ENCODE results near the gene CDH13. TPM values are rescaled to one million over a fixed set of nuclear protein-coding genes. Genes with fewer than 3 reads are reported as not detected.

Gene CDH13
- total and polyA plus RNA-seq, 9 donors, result 1.9 to 34.2 (median 4.8) TPM

GRCh38 chr16:83626676-83627075 lies 999.9 kb downstream of the CDH13 start:
- Histone ChIP-seq H3K9me3 (no peaks in the 10 kb centered on the region), H3K4me1 (ENCODE audit: insufficient read depth) (no peaks in the 10 kb centered on the region), H3K36me3 (no peaks in the 10 kb centered on the region), H3K27ac (no peak overlapping the region), H3K27me3 (no peaks in the 10 kb centered on the region), H3K4me3 (no peak overlapping the region)
- TF ChIP-seq POLR2A (IDR thresholded peaks at IDR 0.05), result no peak
- intact Hi-C loops (cut with DNase I), result no loop called here
- DNase-seq, result no peak
- 85 to 92% (median 91%) methylated on average over 13 of the region's 13 CpGs for WGBS, 3 donors

- no peaks in the 10 kb centered on the region for H3K9me3 ChIP-seq
- H3K4me1 ChIP-seq (ENCODE audit: insufficient read depth), result no peaks in the 10 kb centered on the region
- TF ChIP-seq CTCF (IDR thresholded peaks at IDR 0.05), result no peak
- TF ChIP-seq EP300 (IDR thresholded peaks at IDR 0.05), result no peak
- TF ChIP-seq POLR2A (IDR thresholded peaks at IDR 0.05), result no peak
- no peak overlapping the region for H3K27ac ChIP-seq
- WGBS, 3 donors, result 60 to 76% (median 65%) methylated on average over 7 of the region's 7 CpGs
- DNase-seq, result no peak
- H3K4me3 ChIP-seq, result no peak overlapping the region
- intact Hi-C loops (cut with DNase I), result no loop called here
- H3K36me3 ChIP-seq, result no peaks in the 10 kb centered on the region
- no peaks in the 10 kb centered on the region for H3K27me3 ChIP-seq
Observed at GRCh38 chr16:83627996-83628395, 1001.2 kb downstream of the CDH13 start.

- Histone ChIP-seq H3K4me1 (ENCODE audit: insufficient read depth) (no peaks in the 10 kb centered on the region), H3K27me3 (no peaks in the 10 kb centered on the region), H3K9me3 (no peaks in the 10 kb centered on the region), H3K27ac (no peak overlapping the region), H3K4me3 (no peak overlapping the region), H3K36me3 (no peaks in the 10 kb centered on the region)
- TF ChIP-seq CTCF (IDR thresholded peaks at IDR 0.05) (no peak), EP300 (IDR thresholded peaks at IDR 0.05) (no peak), POLR2A (IDR thresholded peaks at IDR 0.05) (no peak)
- DNase-seq, result no peak
- intact Hi-C loops (cut with DNase I), result no loop called here
- 62 to 75% (median 68%) methylated on average over 3 of the region's 3 CpGs for WGBS, 3 donors
Observed at GRCh38 chr16:83629426-83629825, 1002.7 kb downstream of the CDH13 start.

- intact Hi-C loops (cut with DNase I), result no loop called here
- no peak for DNase-seq
- no peaks in the 10 kb centered on the region for H3K4me1 ChIP-seq (ENCODE audit: insufficient read depth)
- TF ChIP-seq CTCF (IDR thresholded peaks at IDR 0.05) (no peak), EP300 (IDR thresholded peaks at IDR 0.05) (no peak), POLR2A (IDR thresholded peaks at IDR 0.05) (no peak)
- 65 to 76% (median 67%) methylated on average over 5 of the region's 5 CpGs for WGBS, 3 donors
- no peaks in the 10 kb centered on the region for H3K9me3 ChIP-seq
- H3K27ac ChIP-seq, result no peak overlapping the region
- H3K4me3 ChIP-seq, result no peak overlapping the region
- no peaks in the 10 kb centered on the region for H3K36me3 ChIP-seq
- no peaks in the 10 kb centered on the region for H3K27me3 ChIP-seq
Observed at GRCh38 chr16:83629836-83630235, 1003.1 kb downstream of the CDH13 start.

- TF ChIP-seq POLR2A (IDR thresholded peaks at IDR 0.05) (no peak), CTCF (IDR thresholded peaks at IDR 0.05) (no peak), EP300 (IDR thresholded peaks at IDR 0.05) (no peak)
- intact Hi-C loops (cut with DNase I), result no loop called here
- WGBS, 3 donors, result 63 to 78% (median 70%) methylated on average over 6 of the region's 6 CpGs
- Histone ChIP-seq H3K9me3 (no peaks in the 10 kb centered on the region), H3K4me1 (ENCODE audit: insufficient read depth) (no peaks in the 10 kb centered on the region), H3K4me3 (no peak overlapping the region), H3K27ac (no peak overlapping the region), H3K36me3 (no peaks in the 10 kb centered on the region), H3K27me3 (no peaks in the 10 kb centered on the region)
- no peak for DNase-seq
Observed at GRCh38 chr16:83630979-83631378, 1004.2 kb downstream of the CDH13 start.
